ENCODE results near the gene UBTD1.

UBTD1 gene

DNA sequence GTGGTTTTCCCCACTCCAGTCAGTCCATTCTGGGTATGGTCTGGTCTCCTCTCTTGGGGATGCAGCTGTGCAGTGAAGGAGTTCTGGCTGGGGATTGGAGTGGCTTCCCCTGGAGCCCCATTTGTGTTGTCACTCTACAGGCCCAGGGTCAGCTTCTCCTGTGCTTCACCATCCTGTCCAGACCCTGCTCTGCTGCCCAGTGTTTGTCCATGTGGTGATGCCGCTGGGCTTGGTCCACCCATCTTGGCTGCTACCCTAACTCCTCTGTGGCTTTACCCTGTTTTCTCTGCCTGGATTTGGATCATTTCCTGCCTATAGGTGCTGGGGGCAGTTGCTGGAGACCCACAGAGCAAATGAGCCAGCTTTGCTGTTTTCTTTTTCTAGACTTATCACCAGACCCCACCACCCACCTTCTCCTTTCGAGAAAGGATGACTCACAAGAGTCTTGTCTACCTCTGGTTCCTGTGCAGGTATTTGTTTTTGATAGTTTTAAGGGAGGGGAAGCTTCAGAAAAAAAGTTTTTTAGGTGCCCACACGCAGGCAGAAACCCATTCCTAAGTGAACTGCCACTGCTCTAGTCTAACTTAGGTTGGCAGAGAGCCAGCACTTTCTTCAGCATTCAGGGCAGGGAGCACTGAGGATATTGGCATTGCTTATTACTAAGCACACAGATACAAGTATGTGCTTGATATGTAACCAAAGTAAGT is 44.2 kb upstream of the UBTD1 start:
- WGBS, 2 donors (ENCODE audit: extremely low coverage in 2 of 2, insufficient read length in 2 of 2, insufficient replicate concordance in 1 of 2): no CpG with 5 or more reads among the region's 3 CpGs
- no peak overlapping the region for H3K14ac ChIP-seq (ENCODE audit: low read length)

DNA sequence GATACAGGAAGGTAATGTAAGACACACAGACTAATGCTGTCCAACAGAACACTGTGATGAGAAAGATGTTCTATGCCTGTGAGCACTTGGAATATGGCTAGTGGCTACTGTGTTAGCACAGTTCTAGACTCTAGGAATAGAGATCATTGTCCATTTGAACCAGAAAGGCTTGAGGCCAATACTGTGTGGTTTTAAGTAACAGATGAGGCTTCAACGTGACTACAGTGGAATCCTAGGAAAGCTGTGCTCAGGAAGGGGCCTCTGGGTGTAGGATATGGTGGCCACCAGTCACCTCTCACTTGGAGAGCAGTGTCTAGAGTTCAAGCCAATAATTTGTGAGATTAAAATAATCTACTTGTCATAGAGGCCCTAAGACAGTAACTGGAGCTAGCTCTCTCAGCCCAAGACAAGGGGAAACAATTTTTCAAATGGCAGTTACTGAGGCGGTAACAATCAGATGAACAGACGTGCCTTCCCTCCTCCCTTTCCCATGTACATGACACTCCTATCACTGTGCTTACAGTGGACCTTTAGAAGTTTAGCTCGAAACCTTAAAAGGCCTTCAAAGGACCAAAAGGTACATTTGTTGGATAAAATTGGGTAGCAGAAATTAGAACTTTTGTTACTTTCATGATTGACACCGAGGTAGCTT is 42.6 kb upstream of the UBTD1 start:
- DNase-seq (ENCODE audit: low spot score): no peak
- no peak overlapping the region for H2BK15ac ChIP-seq (ENCODE audit: low read length)
- no peaks in the 10 kb centered on the region for H3K9me3 ChIP-seq (replicated peaks in 1 of 2; ENCODE audit: control insufficient read depth in 2 of 2, insufficient read depth in 1 of 2, low read depth in 1 of 2, low read length in 2 of 2)
- no peak overlapping the region for H3K9ac ChIP-seq (ENCODE audit: low read depth, low read length, poor library complexity)
- no peak overlapping the region for H3K27ac ChIP-seq (replicated peaks; ENCODE audit: low read length)
- H2BK12ac ChIP-seq (ENCODE audit: low read length): no peak overlapping the region
- H3K36me3 ChIP-seq (replicated peaks in 1 of 2; ENCODE audit: control insufficient read depth in 2 of 2, insufficient read depth in 2 of 2, low read length in 2 of 2): peaks cover 61 to 99% of the 10 kb centered on the region in 2 donors
- H3K4me3 ChIP-seq (ENCODE audit: low read length in 2 of 2): no peak overlapping the region
- no peak overlapping the region for H3K4me2 ChIP-seq (ENCODE audit: insufficient read depth, low read length, poor library complexity, severe bottlenecking)
- H3K79me1 ChIP-seq (ENCODE audit: low read depth, low read length): peaks cover 10% of the 10 kb centered on the region
- no peak overlapping the region for H4K91ac ChIP-seq (ENCODE audit: low read depth, low read length, poor library complexity)
- H3K18ac ChIP-seq (ENCODE audit: low read length): no peak overlapping the region
- no peak overlapping the region for H2AK5ac ChIP-seq (ENCODE audit: low read depth, low read length)
- peaks cover 0 to 2% of the 10 kb centered on the region in 2 donors for H3K4me1 ChIP-seq (ENCODE audit: control insufficient read depth in 2 of 2, insufficient read depth in 1 of 2, low read depth in 1 of 2, low read length in 2 of 2)
- no peak overlapping the region for H3K23ac ChIP-seq (ENCODE audit: low read depth, low read length, poor library complexity)
- H2BK5ac ChIP-seq (ENCODE audit: low read length): no peak overlapping the region
- no peak overlapping the region for H4K8ac ChIP-seq (ENCODE audit: low read depth, low read length)
- H3K14ac ChIP-seq (ENCODE audit: low read length): no peak overlapping the region
- H2AFZ ChIP-seq (ENCODE audit: low read length): no peak overlapping the region
- no peak overlapping the region for H2BK120ac ChIP-seq (ENCODE audit: low read depth, low read length)
- WGBS, 2 donors (ENCODE audit: extremely low coverage in 2 of 2, insufficient read length in 2 of 2, insufficient replicate concordance in 1 of 2): no CpG with 5 or more reads among the region's 5 CpGs
- H3K27me3 ChIP-seq (ENCODE audit: control insufficient read depth in 3 of 3, insufficient read depth in 3 of 3, low read depth in 1 of 3, low read length in 3 of 3): no peaks in the 10 kb centered on the region
- no peak overlapping the region for H3K4ac ChIP-seq (ENCODE audit: low read length)

More for the DNA sequence above, 44.2 kb upstream of the UBTD1 start:
- Histone ChIP-seq H3K4ac (ENCODE audit: low read length) (no peak overlapping the region), H2AFZ (ENCODE audit: low read length) (no peak overlapping the region), H4K8ac (ENCODE audit: low read depth, low read length) (no peak overlapping the region), H3K23ac (ENCODE audit: low read depth, low read length, poor library complexity) (no peak overlapping the region), H4K91ac (ENCODE audit: low read depth, low read length, poor library complexity) (no peak overlapping the region), H3K79me1 (ENCODE audit: low read depth, low read length) (peaks cover 10% of the 10 kb centered on the region), H3K18ac (ENCODE audit: low read length) (no peak overlapping the region), H2BK5ac (ENCODE audit: low read length) (no peak overlapping the region), H2BK12ac (ENCODE audit: low read length) (no peak overlapping the region), H3K4me2 (ENCODE audit: insufficient read depth, low read length, poor library complexity, severe bottlenecking) (no peak overlapping the region), H3K4me1 (ENCODE audit: control insufficient read depth in 2 of 2, insufficient read depth in 1 of 2, low read depth in 1 of 2, low read length in 2 of 2) (peaks cover 7 to 13% of the 10 kb centered on the region in 2 donors), H3K4me3 (ENCODE audit: low read length in 2 of 2) (no peak overlapping the region), H2BK120ac (ENCODE audit: low read depth, low read length) (no peak overlapping the region), H2AK5ac (ENCODE audit: low read depth, low read length) (no peak overlapping the region), H3K36me3 (replicated peaks in 1 of 2; ENCODE audit: control insufficient read depth in 2 of 2, insufficient read depth in 2 of 2, low read length in 2 of 2) (peaks cover 49 to 92% of the 10 kb centered on the region in 2 donors), H3K9ac (ENCODE audit: low read depth, low read length, poor library complexity) (no peak overlapping the region), H3K27me3 (ENCODE audit: control insufficient read depth in 3 of 3, insufficient read depth in 3 of 3, low read depth in 1 of 3, low read length in 3 of 3) (no peaks in the 10 kb centered on the region), H3K9me3 (replicated peaks in 1 of 2; ENCODE audit: control insufficient read depth in 2 of 2, insufficient read depth in 1 of 2, low read depth in 1 of 2, low read length in 2 of 2) (no peaks in the 10 kb centered on the region), H2BK15ac (ENCODE audit: low read length) (no peak overlapping the region), H3K27ac (replicated peaks; ENCODE audit: low read length) (no peak overlapping the region)
- DNase-seq (ENCODE audit: low spot score): no peak

DNA sequence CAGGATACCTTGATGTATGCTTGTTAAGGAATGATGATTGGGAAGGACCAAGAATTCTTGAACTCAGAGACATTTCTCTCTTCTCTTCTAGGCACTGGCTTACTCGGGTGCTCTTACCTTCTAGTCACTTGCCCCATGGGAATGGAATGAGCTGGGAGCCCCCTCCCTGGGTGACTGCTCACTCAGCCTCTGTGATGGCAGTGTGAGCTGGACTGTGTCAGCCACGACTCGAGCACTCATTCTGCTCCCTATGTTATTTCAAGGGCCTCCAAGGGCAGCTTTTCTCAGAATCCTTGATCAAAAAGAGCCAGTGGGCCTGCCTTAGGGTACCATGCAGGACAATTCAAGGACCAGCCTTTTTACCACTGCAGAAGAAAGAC is 42.0 kb upstream of the UBTD1 start:
- Histone ChIP-seq H4K8ac (ENCODE audit: low read depth, low read length) (no peak overlapping the region), H2AFZ (ENCODE audit: low read length) (no peak overlapping the region), H2BK15ac (ENCODE audit: low read length) (no peak overlapping the region), H2AK5ac (ENCODE audit: low read depth, low read length) (no peak overlapping the region), H3K4me3 (ENCODE audit: low read length in 2 of 2) (no peak overlapping the region), H3K27me3 (ENCODE audit: control insufficient read depth in 3 of 3, insufficient read depth in 3 of 3, low read depth in 1 of 3, low read length in 3 of 3) (no peaks in the 10 kb centered on the region), H2BK12ac (ENCODE audit: low read length) (no peak overlapping the region), H3K18ac (ENCODE audit: low read length) (no peak overlapping the region), H3K9ac (ENCODE audit: low read depth, low read length, poor library complexity) (no peak overlapping the region), H3K23ac (ENCODE audit: low read depth, low read length, poor library complexity) (no peak overlapping the region), H3K36me3 (replicated peaks in 1 of 2; ENCODE audit: control insufficient read depth in 2 of 2, insufficient read depth in 2 of 2, low read length in 2 of 2) (peaks cover 65 to 99% of the 10 kb centered on the region in 2 donors), H3K27ac (replicated peaks; ENCODE audit: low read length) (no peak overlapping the region), H3K4me2 (ENCODE audit: insufficient read depth, low read length, poor library complexity, severe bottlenecking) (no peak overlapping the region), H2BK120ac (ENCODE audit: low read depth, low read length) (no peak overlapping the region), H3K79me1 (ENCODE audit: low read depth, low read length) (peaks cover 6% of the 10 kb centered on the region), H2BK5ac (ENCODE audit: low read length) (no peak overlapping the region), H3K4me1 (ENCODE audit: control insufficient read depth in 2 of 2, insufficient read depth in 1 of 2, low read depth in 1 of 2, low read length in 2 of 2) (no peaks in the 10 kb centered on the region), H3K4ac (ENCODE audit: low read length) (no peak overlapping the region), H4K91ac (ENCODE audit: low read depth, low read length, poor library complexity) (no peak overlapping the region), H3K9me3 (replicated peaks in 1 of 2; ENCODE audit: control insufficient read depth in 2 of 2, insufficient read depth in 1 of 2, low read depth in 1 of 2, low read length in 2 of 2) (no peaks in the 10 kb centered on the region), H3K14ac (ENCODE audit: low read length) (no peak overlapping the region)
- DNase-seq (ENCODE audit: low spot score): no peak
- WGBS, 2 donors (ENCODE audit: extremely low coverage in 2 of 2, insufficient read length in 2 of 2, insufficient replicate concordance in 1 of 2): no CpG with 5 or more reads among the region's 3 CpGs

DNA sequence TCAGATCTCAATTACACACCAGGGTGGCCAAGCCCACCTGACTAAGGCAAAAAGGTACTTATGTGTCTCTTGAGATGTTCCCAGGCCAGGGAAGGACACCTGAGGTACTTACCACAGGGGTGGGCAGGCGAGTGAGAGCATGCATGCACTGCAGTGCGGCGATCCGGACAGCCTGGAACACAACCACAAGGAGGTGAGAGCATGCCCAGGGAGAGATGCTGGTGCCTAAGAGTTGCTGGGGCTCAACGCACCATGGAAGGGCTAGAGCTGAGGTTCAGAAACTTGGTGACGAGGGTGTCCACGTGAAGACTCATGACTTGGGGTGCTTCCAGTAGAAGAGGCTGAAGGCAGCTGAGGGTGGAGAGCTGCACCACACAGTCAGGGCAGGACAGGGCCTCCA is 39.6 kb upstream of the UBTD1 start:
- no peak overlapping the region for H3K27ac ChIP-seq (replicated peaks; ENCODE audit: low read length)
- no peak overlapping the region for H3K18ac ChIP-seq (ENCODE audit: low read length)
- H3K9me3 ChIP-seq (replicated peaks in 1 of 2; ENCODE audit: control insufficient read depth in 2 of 2, insufficient read depth in 1 of 2, low read depth in 1 of 2, low read length in 2 of 2): no peaks in the 10 kb centered on the region
- no peak overlapping the region for H3K23ac ChIP-seq (ENCODE audit: low read depth, low read length, poor library complexity)
- H3K4me2 ChIP-seq (ENCODE audit: insufficient read depth, low read length, poor library complexity, severe bottlenecking): no peak overlapping the region
- H3K9ac ChIP-seq (ENCODE audit: low read depth, low read length, poor library complexity): no peak overlapping the region
- no peak overlapping the region for H3K14ac ChIP-seq (ENCODE audit: low read length)
- H4K91ac ChIP-seq (ENCODE audit: low read depth, low read length, poor library complexity): no peak overlapping the region
- no peak overlapping the region for H2BK12ac ChIP-seq (ENCODE audit: low read length)
- no CpG with 5 or more reads among the region's 7 CpGs for WGBS, 2 donors (ENCODE audit: extremely low coverage in 2 of 2, insufficient read length in 2 of 2, insufficient replicate concordance in 1 of 2)
- no peak for DNase-seq (ENCODE audit: low spot score)
- no peak overlapping the region for H2AFZ ChIP-seq (ENCODE audit: low read length)
- no peak overlapping the region for H4K8ac ChIP-seq (ENCODE audit: low read depth, low read length)
- no peak overlapping the region for H2BK15ac ChIP-seq (ENCODE audit: low read length)
- H2AK5ac ChIP-seq (ENCODE audit: low read depth, low read length): no peak overlapping the region
- H3K27me3 ChIP-seq (ENCODE audit: control insufficient read depth in 3 of 3, insufficient read depth in 3 of 3, low read depth in 1 of 3, low read length in 3 of 3): no peaks in the 10 kb centered on the region
- no peaks in the 10 kb centered on the region for H3K4me1 ChIP-seq (ENCODE audit: control insufficient read depth in 2 of 2, insufficient read depth in 1 of 2, low read depth in 1 of 2, low read length in 2 of 2)
- no peak overlapping the region for H3K4me3 ChIP-seq (ENCODE audit: low read length in 2 of 2)
- H3K79me1 ChIP-seq (ENCODE audit: low read depth, low read length): peaks cover 2% of the 10 kb centered on the region
- H3K36me3 ChIP-seq (replicated peaks in 1 of 2; ENCODE audit: control insufficient read depth in 2 of 2, insufficient read depth in 2 of 2, low read length in 2 of 2): peaks cover 61 to 99% of the 10 kb centered on the region in 2 donors
- no peak overlapping the region for H2BK5ac ChIP-seq (ENCODE audit: low read length)
- no peak overlapping the region for H3K4ac ChIP-seq (ENCODE audit: low read length)
- no peak overlapping the region for H2BK120ac ChIP-seq (ENCODE audit: low read depth, low read length)
